Uterus (tissue), 4 donors: ENCODE data around the gene MAP4K1. TPM values are rescaled to one million over a fixed set of nuclear protein-coding genes. Genes with fewer than 3 reads are reported as not detected.
"Not testable (repeated sequence)": the region's sequence is repeated elsewhere in the genome, so short reads cannot be mapped to it uniquely, and the experiment has no call there.

Experiments
- DNase-seq, 2 donors: peaks; one replicate each; pipeline ENCODE4 v3.0.0-alpha.2; 2019 to 2020
- H3K27ac ChIP-seq, 2 donors: fragments of 200-600 bp; sonication (generic); 1 replicate in 1 of 2; 2 replicates in 1 of 2; pipeline ENCODE4 v1.5.1; 2016 to 2018
- H3K27me3 ChIP-seq, 2 donors: fragments of 200-600 bp; sonication (generic); one replicate each; pipeline ENCODE4 v1.5.1; 2018 to 2019; ENCODE audit warnings: control low read depth in 1 of 2
- H3K36me3 ChIP-seq, 2 donors: fragments of 200-600 bp; sonication (generic); one replicate each; pipeline ENCODE4 v1.5.1; 2019; ENCODE audit warnings: control low read depth in 1 of 2
- H3K4me1 ChIP-seq, 2 donors: fragments of 200-600 bp; sonication (generic); one replicate each; pipeline ENCODE4 v1.5.1; 2018 to 2019; ENCODE audit warnings: control low read depth in 1 of 2
- H3K4me3 ChIP-seq, 2 donors: fragments of 200-600 bp; sonication (generic); 1 replicate in 1 of 2; 2 replicates in 1 of 2; pipeline ENCODE4 v1.5.1; 2018 to 2019; ENCODE audit warnings: mild to moderate bottlenecking in 1 of 2
- H3K9me3 ChIP-seq, 2 donors: fragments of 200-600 bp; sonication (generic); one replicate each; pipeline ENCODE4 v1.5.1; 2019; ENCODE audit warnings: control low read depth in 1 of 2
- POLR2A ChIP-seq, 2 donors: fragments of 450-650 bp; IDR thresholded peaks; one replicate each; pipeline ENCODE4 v1.6.1; 2016; ENCODE audit warnings: antibody characterized with exemption in 2 of 2, mild to moderate bottlenecking in 1 of 2, moderate library complexity in 1 of 2
- intact Hi-C: fragments of 100-400 bp; cut with DNase I; formaldehyde crosslinking; loops from one replicate; pipeline ENCODE4 v1.15.1; 2023; ENCODE audit warnings: low total_unique reads
- total RNA-seq, 4 donors: library from RNA; depleted of rRNA in 3 of 4; stranded (reverse); fragments of >200 nt in 3 of 4; gene quantifications; one replicate each; pipeline versions ENCODE4 v1.1.0 to v1.2.4, GENCODE V29; 2014 to 2023
- TF ChIP-seq, protein P1 (sequence below), 4 experiments: fragments of 200-600 bp in 2 of 4; fragments of 450-650 bp in 2 of 4; sonication (generic) in 2 of 4; IDR thresholded peaks; one replicate each; pipeline ENCODE4 v1.5.1; 2016 to 2019; ENCODE audit warnings: antibody characterized with exemption in 4 of 4, mild to moderate bottlenecking in 2 of 4, moderate library complexity in 1 of 4
- donor health status: DM: yes; HTN: yes; CAD: no.

The MAP4K1 gene
- total RNA-seq, 4 donors from 2014 or later = 0.55 to 4.5 (median 3.6) TPM; not detected in 1

DNA sequence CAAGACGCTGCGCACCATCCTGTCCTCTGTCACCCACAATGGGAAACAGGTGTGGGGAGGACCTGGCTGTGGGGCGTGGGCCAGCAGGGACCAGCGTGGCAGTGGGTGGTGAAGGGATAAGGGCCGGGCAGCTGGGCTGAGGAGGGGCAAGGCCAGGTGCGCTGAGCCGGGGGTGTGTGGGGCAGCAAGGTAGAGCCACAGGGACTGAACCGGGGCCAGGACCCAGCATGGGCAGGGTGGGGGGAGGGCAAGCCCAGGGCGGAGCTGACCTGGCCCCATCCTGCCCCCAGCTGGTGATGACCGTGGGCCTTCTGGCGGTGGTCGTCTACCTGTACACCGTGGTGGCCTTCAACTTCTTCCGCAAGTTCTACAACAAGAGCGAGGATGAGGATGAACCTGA lies 37.7 kb downstream of the MAP4K1 start:
- H3K27me3 ChIP-seq = no peaks in the 10 kb centered on the region
- H3K4me1 ChIP-seq = no peaks in the 10 kb centered on the region
- no peaks in the 10 kb centered on the region for H3K36me3 ChIP-seq
- TF ChIP-seq, protein P1, sequence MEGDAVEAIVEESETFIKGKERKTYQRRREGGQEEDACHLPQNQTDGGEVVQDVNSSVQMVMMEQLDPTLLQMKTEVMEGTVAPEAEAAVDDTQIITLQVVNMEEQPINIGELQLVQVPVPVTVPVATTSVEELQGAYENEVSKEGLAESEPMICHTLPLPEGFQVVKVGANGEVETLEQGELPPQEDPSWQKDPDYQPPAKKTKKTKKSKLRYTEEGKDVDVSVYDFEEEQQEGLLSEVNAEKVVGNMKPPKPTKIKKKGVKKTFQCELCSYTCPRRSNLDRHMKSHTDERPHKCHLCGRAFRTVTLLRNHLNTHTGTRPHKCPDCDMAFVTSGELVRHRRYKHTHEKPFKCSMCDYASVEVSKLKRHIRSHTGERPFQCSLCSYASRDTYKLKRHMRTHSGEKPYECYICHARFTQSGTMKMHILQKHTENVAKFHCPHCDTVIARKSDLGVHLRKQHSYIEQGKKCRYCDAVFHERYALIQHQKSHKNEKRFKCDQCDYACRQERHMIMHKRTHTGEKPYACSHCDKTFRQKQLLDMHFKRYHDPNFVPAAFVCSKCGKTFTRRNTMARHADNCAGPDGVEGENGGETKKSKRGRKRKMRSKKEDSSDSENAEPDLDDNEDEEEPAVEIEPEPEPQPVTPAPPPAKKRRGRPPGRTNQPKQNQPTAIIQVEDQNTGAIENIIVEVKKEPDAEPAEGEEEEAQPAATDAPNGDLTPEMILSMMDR (IDR thresholded peaks at IDR 0.05) = no peak
- TF ChIP-seq POLR2A (IDR thresholded peaks at IDR 0.05) = no peak
- H3K27ac ChIP-seq = no peak overlapping the region
- DNase-seq = no peak
- H3K9me3 ChIP-seq = no peaks in the 10 kb centered on the region
- intact Hi-C loops = no loop called here
- H3K4me3 ChIP-seq = no peak overlapping the region

DNA sequence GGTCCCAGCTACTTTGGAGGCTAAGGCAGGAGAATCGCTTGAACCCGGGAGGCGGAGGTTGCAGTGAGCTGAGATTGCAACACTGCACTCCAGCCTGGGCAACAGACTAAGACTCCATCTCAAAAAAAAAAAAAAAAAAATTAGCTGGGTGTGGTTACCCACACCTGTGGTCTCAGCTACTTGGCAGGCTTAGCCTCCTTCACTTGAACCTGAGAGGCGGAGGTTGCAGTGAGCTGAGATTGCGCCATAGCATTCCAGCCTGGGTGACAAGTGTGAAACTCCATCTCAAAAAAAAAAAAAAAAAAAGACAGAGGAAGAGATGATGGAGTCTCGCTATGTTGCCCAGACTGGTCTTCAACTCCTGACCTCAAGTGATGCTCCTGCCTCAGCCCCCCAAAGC lies 38.4 kb downstream of the MAP4K1 start:
- H3K36me3 ChIP-seq, H3K9me3 ChIP-seq, intact Hi-C loops, H3K27ac ChIP-seq, H3K27me3 ChIP-seq, DNase-seq, H3K4me3 ChIP-seq, H3K4me1 ChIP-seq: not testable (repeated sequence)

DNA sequence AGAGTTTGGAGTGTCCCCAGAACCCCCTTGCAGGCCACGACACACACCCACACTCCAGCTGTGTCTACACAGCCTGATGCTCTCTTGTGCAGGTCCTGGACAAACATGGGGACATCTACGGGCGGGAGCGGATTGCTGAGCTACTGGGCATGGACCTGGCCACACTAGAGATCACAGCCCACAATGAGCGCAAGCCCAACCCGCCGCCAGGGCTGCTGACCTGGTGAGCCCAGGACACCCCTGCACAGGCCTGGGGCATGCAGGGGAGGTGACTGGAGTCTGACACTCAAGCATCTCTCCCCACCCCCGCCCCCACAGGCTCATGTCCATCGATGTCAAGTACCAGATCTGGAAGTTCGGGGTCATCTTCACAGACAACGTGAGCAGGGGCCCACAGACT lies 39.9 kb downstream of the MAP4K1 start:
- no peaks in the 10 kb centered on the region for H3K36me3 ChIP-seq
- H3K27me3 ChIP-seq = no peaks in the 10 kb centered on the region
- no peaks in the 10 kb centered on the region for H3K4me1 ChIP-seq

DNA sequence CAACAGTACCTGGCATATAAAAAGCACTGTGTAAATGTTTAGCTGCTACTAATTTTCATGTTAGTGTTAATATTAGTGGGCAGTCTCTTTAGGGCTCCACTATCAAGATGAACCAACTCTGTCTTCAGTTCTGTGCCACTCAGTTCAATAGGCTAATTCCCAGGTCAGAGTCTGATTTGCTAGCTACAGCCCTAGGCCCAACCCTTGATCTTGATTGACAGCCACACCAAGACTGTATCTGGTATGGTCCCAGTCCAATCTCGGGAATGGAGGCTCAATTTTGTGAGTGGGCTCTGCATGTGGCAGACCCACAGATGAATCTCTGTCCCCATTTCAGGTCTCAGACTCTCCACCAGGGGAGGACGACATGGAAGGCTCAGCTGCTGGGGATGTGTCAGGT lies 46.1 kb downstream of the MAP4K1 start:
- no peak overlapping the region for H3K27ac ChIP-seq
- H3K27me3 ChIP-seq = no peaks in the 10 kb centered on the region
- intact Hi-C loops = no loop called here

More for the DNA sequence above, 39.9 kb downstream of the MAP4K1 start:
- Histone ChIP-seq H3K27ac (no peak overlapping the region), H3K4me3 (no peak overlapping the region), H3K9me3 (no peaks in the 10 kb centered on the region)
- TF ChIP-seq POLR2A (IDR thresholded peaks at IDR 0.05) = no peak
- no peak for DNase-seq
- intact Hi-C loops = no loop called here

DNA sequence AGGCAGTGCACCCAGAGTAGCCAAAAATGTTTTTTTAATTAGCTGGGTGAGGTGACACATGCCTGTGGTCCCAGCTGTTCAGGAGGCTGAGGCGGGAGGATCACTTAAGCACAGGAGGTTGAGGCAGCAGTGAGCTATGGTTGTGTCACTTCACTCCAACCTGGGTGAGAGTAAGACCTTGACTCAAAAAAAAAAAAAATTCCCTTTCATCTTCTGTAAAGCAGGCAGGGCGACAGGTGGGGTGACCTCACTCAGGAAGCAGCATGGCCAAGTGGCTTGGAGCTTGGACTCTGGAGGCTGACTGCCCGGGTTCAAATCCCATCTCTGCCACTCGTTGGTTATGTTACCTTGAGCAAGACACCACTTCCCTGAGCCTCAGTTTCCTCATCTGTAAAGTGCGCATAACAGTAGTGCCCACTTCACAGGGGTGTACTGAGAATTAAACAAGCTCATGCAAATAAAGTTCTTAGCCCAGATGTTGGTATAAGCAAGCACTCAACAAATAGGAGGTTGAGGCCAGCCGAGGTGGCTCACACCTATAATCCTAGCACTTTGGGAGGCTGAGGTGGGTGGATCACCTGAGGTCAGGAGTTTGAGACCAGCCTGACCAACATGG lies 48.3 kb downstream of the MAP4K1 start:
- Histone ChIP-seq H3K27me3 (no peaks in the 10 kb centered on the region), H3K36me3 (no peaks in the 10 kb centered on the region), H3K4me1 (peaks cover 0 to 4% of the 10 kb centered on the region in 2 donors), H3K4me3 (no peak overlapping the region), H3K9me3 (no peaks in the 10 kb centered on the region), H3K27ac (no peak overlapping the region)
- no peak for DNase-seq
- intact Hi-C loops = no loop called here
- TF ChIP-seq, protein P1 (IDR thresholded peaks at IDR 0.05) = no peak
- TF ChIP-seq POLR2A (IDR thresholded peaks at IDR 0.05) = no peak

More for the DNA sequence above, 46.1 kb downstream of the MAP4K1 start:
- no peaks in the 10 kb centered on the region for H3K4me1 ChIP-seq
- TF ChIP-seq, protein P1 (IDR thresholded peaks at IDR 0.05) = no peak
- H3K4me3 ChIP-seq = no peak overlapping the region
- no peaks in the 10 kb centered on the region for H3K36me3 ChIP-seq
- no peaks in the 10 kb centered on the region for H3K9me3 ChIP-seq
- DNase-seq = no peak

DNA sequence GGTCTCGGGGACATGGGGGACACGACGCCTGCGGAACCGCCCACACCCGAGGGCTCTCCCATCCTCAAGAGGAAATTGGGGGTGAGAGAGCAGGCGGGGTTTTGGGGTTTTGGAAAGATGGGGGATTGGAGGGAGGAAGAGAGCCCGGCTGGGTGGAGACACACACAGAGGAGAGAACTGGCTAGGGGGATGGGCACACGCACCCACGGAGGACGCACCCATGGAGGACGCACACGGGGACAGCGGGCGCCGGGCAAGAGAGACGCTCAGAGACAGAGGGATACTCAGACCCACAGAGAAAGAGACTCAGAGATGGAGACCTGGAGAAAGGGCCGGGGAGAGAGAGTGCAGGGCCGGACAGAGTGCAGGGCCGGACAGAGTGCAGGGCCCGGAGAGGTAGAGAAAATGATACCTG lies 52.1 kb downstream of the MAP4K1 start:
- H3K4me1 ChIP-seq = peaks cover 0 to 4% of the 10 kb centered on the region in 2 donors
- intact Hi-C loops = no loop called here
- H3K9me3 ChIP-seq = no peaks in the 10 kb centered on the region
- H3K27me3 ChIP-seq = no peaks in the 10 kb centered on the region
- no peak for DNase-seq
- no peak overlapping the region for H3K27ac ChIP-seq
- H3K4me3 ChIP-seq = no peak overlapping the region
- TF ChIP-seq, protein P1 (IDR thresholded peaks at IDR 0.05) = no peak
- TF ChIP-seq POLR2A (IDR thresholded peaks at IDR 0.05) = no peak
- H3K36me3 ChIP-seq = no peaks in the 10 kb centered on the region
